GM18907 (cell line): ENCODE results near the gene RC3H1.
"Not testable (repeated sequence)": the region's sequence is repeated elsewhere in the genome, so short reads cannot be mapped to it uniquely, and the experiment has no call there.

Experiments used
- ATAC-seq: cut with Tn5 transposase; IDR thresholded peaks from one replicate; pipeline ENCODE4 v1.9.1; 2021; ENCODE audit warnings: mild to moderate bottlenecking, moderate library complexity; ENCODE audit not compliant: unreplicated experiment

Gene RC3H1

GRCh38 chr1:174022080-174022975 lies at the start of gene RC3H1:
RC3H1 (minus strand) TSS chr1:174022357; CDS start chr1:173992985, 29,372 bp downstream.
- ATAC-seq: peak; percentile 94

- ATAC-seq: no peak
These were observed 48.5 kb upstream of the RC3H1 start for GRCh38 chr1:174070614-174071013.

GRCh38 chr1:174068000-174068399 lies 45.8 kb upstream of the RC3H1 start:
- no peak for ATAC-seq

- ATAC-seq: no peak
These were observed 37.9 kb upstream of the RC3H1 start for GRCh38 chr1:174060090-174060489.

GRCh38 chr1:174058624-174059023 lies 36.5 kb upstream of the RC3H1 start:
- ATAC-seq: no peak

GRCh38 chr1:174056609-174057008 lies 34.5 kb upstream of the RC3H1 start:
- not testable (repeated sequence) for ATAC-seq

- ATAC-seq: not testable (repeated sequence)
These were observed 33.6 kb upstream of the RC3H1 start for GRCh38 chr1:174055797-174056196.

GRCh38 chr1:174053826-174054225 lies 31.7 kb upstream of the RC3H1 start:
- no peak for ATAC-seq

GRCh38 chr1:174052621-174053020 lies 30.5 kb upstream of the RC3H1 start:
- no peak for ATAC-seq

GRCh38 chr1:174051956-174052355 lies 29.8 kb upstream of the RC3H1 start:
- no peak for ATAC-seq

GRCh38 chr1:174049514-174049913 lies 27.4 kb upstream of the RC3H1 start:
- no peak for ATAC-seq

GRCh38 chr1:174044418-174045222 lies 22.5 kb upstream of the RC3H1 start:
- no peak for ATAC-seq

- not testable (repeated sequence) for ATAC-seq
These were observed 20.4 kb upstream of the RC3H1 start for GRCh38 chr1:174042509-174042908.

GRCh38 chr1:174041369-174041768 lies 19.2 kb upstream of the RC3H1 start:
- no peak for ATAC-seq

GRCh38 chr1:174040387-174040786 lies 18.2 kb upstream of the RC3H1 start:
- no peak for ATAC-seq

- ATAC-seq: no peak
These were observed 16.9 kb upstream of the RC3H1 start for GRCh38 chr1:174039027-174039426.

- no peak for ATAC-seq
These were observed 14.6 kb upstream of the RC3H1 start for GRCh38 chr1:174036798-174037197.

GRCh38 chr1:174036204-174036603 lies 14.0 kb upstream of the RC3H1 start:
- no peak for ATAC-seq

GRCh38 chr1:174032671-174033222 lies 10.6 kb upstream of the RC3H1 start:
- no peak for ATAC-seq

- no peak for ATAC-seq
These were observed 8.9 kb upstream of the RC3H1 start for GRCh38 chr1:174031099-174031498.

- no peak for ATAC-seq
These were observed 6.3 kb upstream of the RC3H1 start for GRCh38 chr1:174028495-174028894.
